IgD-negative memory B cell (primary cell): ENCODE measurements around the gene USP17L11. TPM values are rescaled to one million over a fixed set of nuclear protein-coding genes. Genes with fewer than 3 reads are reported as not detected.

Experiments used
- polyA plus RNA-seq: library from polyadenylated mRNA; unstranded; fragments of 300-500 nt; fragmentation: Illumina TruSeq; gene quantifications from one replicate; pipeline ENCODE4 v1.2.3, GENCODE V29; 2021

Gene USP17L11
- polyA plus RNA-seq, 1 donor from 2014 or later, result not detected

Other genes with a start within 250 kb of the USP17L11 start
- not detected for gene FAM90A26, start 45.0 kb upstream of the USP17L11 start, polyA plus RNA-seq
- not detected for gene USP17L10, start 4.7 kb upstream of the USP17L11 start, polyA plus RNA-seq
- not detected for gene USP17L12, start 4.7 kb downstream of the USP17L11 start, polyA plus RNA-seq
- not detected for gene USP17L13, start 9.5 kb downstream of the USP17L11 start, polyA plus RNA-seq
- not detected for gene USP17L15, start 19.0 kb downstream of the USP17L11 start, polyA plus RNA-seq
- not detected for gene USP17L17, start 28.5 kb downstream of the USP17L11 start, polyA plus RNA-seq
- not detected for gene USP17L18, start 33.2 kb downstream of the USP17L11 start, polyA plus RNA-seq
- not detected for gene USP17L19, start 38.0 kb downstream of the USP17L11 start, polyA plus RNA-seq
- gene USP17L20, start 42.7 kb downstream of the USP17L11 start, polyA plus RNA-seq, result not detected
- gene USP17L21, start 47.5 kb downstream of the USP17L11 start, polyA plus RNA-seq, result not detected
- gene USP17L22, start 52.2 kb downstream of the USP17L11 start, polyA plus RNA-seq, result not detected
- gene USP17L24, start 109.8 kb downstream of the USP17L11 start, polyA plus RNA-seq, result not detected
- not detected for gene USP17L25, start 114.5 kb downstream of the USP17L11 start, polyA plus RNA-seq
- not detected for gene USP17L26, start 119.3 kb downstream of the USP17L11 start, polyA plus RNA-seq
- gene USP17L5, start 124.0 kb downstream of the USP17L11 start, polyA plus RNA-seq, result not detected
- gene USP17L27, start 128.7 kb downstream of the USP17L11 start, polyA plus RNA-seq, result not detected
- gene USP17L28, start 133.5 kb downstream of the USP17L11 start, polyA plus RNA-seq, result not detected
- not detected for gene USP17L29, start 138.2 kb downstream of the USP17L11 start, polyA plus RNA-seq
- not detected for gene USP17L30, start 147.7 kb downstream of the USP17L11 start, polyA plus RNA-seq
- gene DEFB131A, start 229.0 kb downstream of the USP17L11 start, polyA plus RNA-seq, result not detected